HepG2 (cell line): ENCODE measurements around the gene C10orf143.

Experiments used
- BHLHE40 ChIP-seq: IDR thresholded peaks from 2 replicates; pipeline ENCODE4 v1.6.1; 2011; ENCODE audit warnings: low read length, improper control_type of control experiment
- CEBPB ChIP-seq: IDR thresholded peaks from 2 replicates; pipeline ENCODE4 v1.6.1; 2011; ENCODE audit warnings: low read depth, low read length, improper control_type of control experiment, borderline replicate concordance
- HMG20B ChIP-seq: conservative IDR thresholded peaks from 2 replicates; pipeline ENCODE4 v1.6.1; 2016; ENCODE audit warnings: missing genetic modification reagents, missing compliant biosample characterization
- HNRNPLL ChIP-seq: fragments of 200-400 bp; formaldehyde crosslinking; IDR thresholded peaks from 2 replicates; pipeline ENCODE4 v1.6.1; 2017; ENCODE audit warnings: mild to moderate bottlenecking, low read depth, low read length; ENCODE audit not compliant: poor library complexity, severe bottlenecking
- ISL2 ChIP-seq: sonication (generic); formaldehyde crosslinking; IDR thresholded peaks from 2 replicates; pipeline ENCODE4 v1.5.0; 2020; ENCODE audit warnings: missing genetic modification reagents
- KDM1A ChIP-seq: IDR thresholded peaks from 2 replicates; pipeline ENCODE4 v1.6.1; 2016; ENCODE audit warnings: missing compliant biosample characterization
- MTF1 ChIP-seq: sonication (generic); formaldehyde crosslinking; IDR thresholded peaks from 2 replicates; pipeline ENCODE4 v1.5.0; 2020; ENCODE audit warnings: missing genetic modification reagents
- TCF12 ChIP-seq, 2 experiments: fragments of 450-650 bp in 1 of 2; sonication (generic) in 1 of 2; formaldehyde crosslinking in 1 of 2; IDR thresholded peaks; 2 replicates each; pipeline versions ENCODE4 v1.6.1 to v1.8.0; 2017 to 2022; ENCODE audit warnings: antibody characterized with exemption in 1 of 2, mild to moderate bottlenecking in 1 of 2, missing genetic modification reagents in 1 of 2, moderate library complexity in 1 of 2
- ZFP36L1 ChIP-seq: sonication (generic); formaldehyde crosslinking; IDR thresholded peaks from 2 replicates; pipeline ENCODE4 v1.8.0; 2022; ENCODE audit warnings: mild to moderate bottlenecking, missing genetic modification reagents, moderate library complexity
- ZKSCAN5 ChIP-seq: sonication (generic); formaldehyde crosslinking; IDR thresholded peaks from 2 replicates; pipeline ENCODE4 v1.5.1; 2020; ENCODE audit warnings: mild to moderate bottlenecking, missing genetic modification reagents
- ZNF766 ChIP-seq: sonication (generic); formaldehyde crosslinking; IDR thresholded peaks from 2 replicates; pipeline ENCODE4 v1.5.0; 2020; ENCODE audit warnings: missing genetic modification reagents, borderline replicate concordance
- TF ChIP-seq, protein P1 (sequence below): sonication (generic); formaldehyde crosslinking; IDR thresholded peaks from 2 replicates; pipeline ENCODE4 v1.8.1; 2023; ENCODE audit warnings: mild to moderate bottlenecking, missing genetic modification reagents
- TF ChIP-seq, protein P2 (sequence below): sonication (generic); formaldehyde crosslinking; IDR thresholded peaks from 2 replicates; pipeline ENCODE4 v1.5.0; 2020; ENCODE audit warnings: mild to moderate bottlenecking, missing genetic modification reagents, moderate library complexity
- TF ChIP-seq, protein P3 (sequence below): sonication (generic); formaldehyde crosslinking; IDR thresholded peaks from 2 replicates; pipeline ENCODE4 v1.4.0; 2020; ENCODE audit warnings: missing genetic modification reagents

DNA sequence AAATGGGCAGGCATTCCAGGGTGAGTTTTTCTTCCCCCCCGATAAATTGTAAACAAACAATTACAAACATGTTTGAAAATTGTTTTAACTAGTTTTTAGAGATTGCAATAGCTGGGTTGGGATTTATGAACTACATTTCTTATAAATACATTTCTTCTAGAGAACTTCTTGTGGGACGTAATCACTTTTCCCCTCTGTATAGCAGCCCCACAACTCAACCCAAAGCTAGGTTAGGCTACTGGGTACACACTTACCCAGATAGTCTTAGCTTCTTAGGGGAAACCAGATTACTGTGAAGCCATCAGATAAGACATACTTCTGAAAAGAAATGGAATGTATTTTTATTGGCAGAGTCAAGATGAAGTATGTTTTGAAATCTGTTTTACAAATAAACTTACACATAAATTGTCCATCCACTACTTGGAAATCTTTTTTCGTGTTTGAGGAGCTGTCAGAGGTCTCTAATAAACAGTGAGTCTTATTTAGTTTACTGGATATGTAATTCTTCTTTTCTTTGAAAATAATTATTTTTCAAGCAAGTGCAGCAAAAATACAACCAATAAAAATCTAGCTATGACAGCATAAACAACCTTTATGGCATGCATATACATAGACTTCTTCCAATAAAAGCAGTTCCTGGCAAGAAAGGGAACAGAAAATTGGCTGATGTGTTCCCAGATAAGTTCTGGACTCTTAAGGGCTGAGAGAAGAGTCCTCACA is 17.6 kb upstream of the C10orf143 start:
- TF ChIP-seq HNRNPLL (no peak), MTF1 (CRISPR knock-in tag) (no peak), ZKSCAN5 (CRISPR knock-in tag) (no peak), KDM1A (CRISPR knock-in tag) (no peak), CEBPB (no peak), ZFP36L1 (no peak), HMG20B (no peak), BHLHE40 (no peak), ZNF766 (CRISPR knock-in tag) (no peak), ISL2 (CRISPR knock-in tag) (no peak), TCF12 (IDR thresholded peaks at IDR 0.05) (no peak), TCF12 (CRISPR knock-in tag; IDR thresholded peaks at IDR 0.05) (no peak)
- TF ChIP-seq, protein P1, sequence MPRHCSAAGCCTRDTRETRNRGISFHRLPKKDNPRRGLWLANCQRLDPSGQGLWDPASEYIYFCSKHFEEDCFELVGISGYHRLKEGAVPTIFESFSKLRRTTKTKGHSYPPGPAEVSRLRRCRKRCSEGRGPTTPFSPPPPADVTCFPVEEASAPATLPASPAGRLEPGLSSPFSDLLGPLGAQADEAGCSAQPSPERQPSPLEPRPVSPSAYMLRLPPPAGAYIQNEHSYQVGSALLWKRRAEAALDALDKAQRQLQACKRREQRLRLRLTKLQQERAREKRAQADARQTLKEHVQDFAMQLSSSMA (CRISPR knock-in tag) = no peak
- TF ChIP-seq, protein P2, sequence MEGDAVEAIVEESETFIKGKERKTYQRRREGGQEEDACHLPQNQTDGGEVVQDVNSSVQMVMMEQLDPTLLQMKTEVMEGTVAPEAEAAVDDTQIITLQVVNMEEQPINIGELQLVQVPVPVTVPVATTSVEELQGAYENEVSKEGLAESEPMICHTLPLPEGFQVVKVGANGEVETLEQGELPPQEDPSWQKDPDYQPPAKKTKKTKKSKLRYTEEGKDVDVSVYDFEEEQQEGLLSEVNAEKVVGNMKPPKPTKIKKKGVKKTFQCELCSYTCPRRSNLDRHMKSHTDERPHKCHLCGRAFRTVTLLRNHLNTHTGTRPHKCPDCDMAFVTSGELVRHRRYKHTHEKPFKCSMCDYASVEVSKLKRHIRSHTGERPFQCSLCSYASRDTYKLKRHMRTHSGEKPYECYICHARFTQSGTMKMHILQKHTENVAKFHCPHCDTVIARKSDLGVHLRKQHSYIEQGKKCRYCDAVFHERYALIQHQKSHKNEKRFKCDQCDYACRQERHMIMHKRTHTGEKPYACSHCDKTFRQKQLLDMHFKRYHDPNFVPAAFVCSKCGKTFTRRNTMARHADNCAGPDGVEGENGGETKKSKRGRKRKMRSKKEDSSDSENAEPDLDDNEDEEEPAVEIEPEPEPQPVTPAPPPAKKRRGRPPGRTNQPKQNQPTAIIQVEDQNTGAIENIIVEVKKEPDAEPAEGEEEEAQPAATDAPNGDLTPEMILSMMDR (CRISPR knock-in tag) = no peak
- TF ChIP-seq, protein P3, sequence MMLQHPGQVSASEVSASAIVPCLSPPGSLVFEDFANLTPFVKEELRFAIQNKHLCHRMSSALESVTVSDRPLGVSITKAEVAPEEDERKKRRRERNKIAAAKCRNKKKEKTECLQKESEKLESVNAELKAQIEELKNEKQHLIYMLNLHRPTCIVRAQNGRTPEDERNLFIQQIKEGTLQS (CRISPR knock-in tag) = no peak
